ENCODE data around the gene SLC25A42. TPM values are rescaled to one million over a fixed set of nuclear protein-coding genes. Genes with fewer than 3 reads are reported as not detected.
"Not testable (repeated sequence)": the region's sequence is repeated elsewhere in the genome, so short reads cannot be mapped to it uniquely, and the experiment has no call there.

The SLC25A42 gene
- total RNA-seq, 1 experiment from 2014 or later: 6.2 TPM

DNA sequence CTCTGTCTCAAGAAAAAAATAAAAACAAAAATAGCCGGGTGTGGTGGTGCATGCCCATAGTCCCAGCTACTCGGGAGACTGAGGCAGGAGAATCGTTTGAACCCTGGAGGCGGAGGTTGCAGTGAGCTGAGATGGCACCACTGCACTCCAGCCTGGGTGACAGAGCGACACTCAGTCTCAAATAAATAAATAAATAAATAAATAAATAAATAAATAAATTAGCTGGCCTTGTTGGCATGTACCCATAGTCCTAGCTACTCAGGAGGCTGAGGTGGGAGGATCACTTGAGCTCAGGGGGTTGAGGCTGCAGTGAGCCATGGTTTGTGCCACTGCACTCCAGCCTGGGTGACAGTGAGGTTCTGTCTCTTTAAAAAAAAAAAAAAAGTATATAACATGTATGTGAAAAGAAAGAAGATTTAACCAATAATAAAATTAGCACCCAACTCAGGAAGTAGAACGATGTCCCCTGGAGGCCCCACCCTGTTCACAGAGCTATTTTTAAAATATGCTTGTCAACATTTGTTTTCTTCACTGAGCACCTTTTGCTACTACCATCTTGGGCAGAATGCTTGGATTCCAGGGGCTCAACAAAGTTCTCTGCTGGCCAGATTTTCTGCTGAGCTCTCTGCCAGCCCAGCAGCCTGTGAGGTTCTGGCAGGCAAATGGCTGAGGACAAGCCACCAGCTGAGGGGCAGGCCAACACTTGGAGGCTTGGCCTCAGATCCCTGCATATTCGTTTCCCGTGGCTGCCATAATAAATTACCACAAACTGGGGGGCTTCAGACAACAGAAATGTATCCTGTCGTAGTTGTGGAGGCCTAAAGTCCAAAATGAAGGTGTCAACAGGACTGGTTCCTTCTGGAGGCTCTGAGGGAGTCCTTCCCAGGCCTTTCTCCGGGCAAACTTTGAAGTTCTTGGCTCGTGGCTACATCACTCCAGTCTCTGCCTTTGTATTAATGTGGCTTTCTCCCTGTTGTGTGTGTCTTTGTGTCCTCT is 5.2 kb downstream of the SLC25A42 start:
- no peak for DNase-seq (ENCODE audit: low read depth)

DNA sequence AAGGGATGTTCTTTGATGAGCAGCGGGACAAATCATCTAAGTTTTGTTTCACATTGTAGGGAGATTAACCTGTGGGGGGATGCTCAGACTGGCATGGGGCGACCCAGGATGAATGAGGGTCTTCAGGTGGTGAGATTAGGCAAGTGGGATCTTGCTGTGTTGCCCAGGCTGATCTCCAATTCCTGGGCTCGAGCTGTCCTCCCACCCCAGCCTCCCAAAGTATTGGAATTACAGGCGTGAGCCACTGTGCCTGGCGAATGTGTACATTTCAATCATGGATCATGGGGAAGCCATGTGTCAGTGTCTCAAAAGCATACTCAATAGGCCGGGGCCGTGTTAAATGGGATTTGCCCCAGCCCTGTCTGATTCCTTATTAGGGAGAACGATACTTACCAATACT is 8.1 kb downstream of the SLC25A42 start:
- DNase-seq (ENCODE audit: low read depth): no peak

DNA sequence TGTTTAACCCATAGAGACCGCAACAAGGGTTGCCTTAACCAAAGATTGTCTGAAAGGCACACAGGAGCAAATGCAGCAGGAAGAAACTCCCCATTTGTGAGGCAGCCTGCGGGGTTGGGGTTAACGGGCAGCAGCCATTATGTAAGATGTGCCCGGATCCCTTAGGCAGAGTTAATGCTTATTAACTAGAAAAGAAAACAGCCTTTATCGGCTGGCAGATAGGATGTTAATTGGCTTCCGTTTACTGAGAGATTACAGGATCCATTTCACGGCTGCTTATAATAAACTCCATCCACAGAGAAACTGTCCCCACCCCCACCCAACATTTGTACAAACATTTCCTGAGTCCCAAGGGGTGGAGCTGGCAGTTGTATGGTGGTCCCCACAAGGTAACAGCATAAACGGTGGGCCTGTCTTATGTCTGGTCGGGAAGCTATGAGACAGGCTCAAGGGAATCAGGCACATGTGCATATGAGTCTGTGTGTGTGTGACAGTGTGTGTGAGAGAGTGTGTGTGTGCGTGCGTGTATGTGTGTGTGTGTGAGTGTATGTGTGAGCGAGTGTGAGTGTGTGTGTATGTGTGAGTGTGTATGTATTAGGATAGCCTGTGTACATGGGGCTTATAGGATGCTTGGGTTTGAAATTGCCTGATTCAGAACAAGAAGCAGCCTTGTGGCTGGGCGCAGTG is 10.5 kb downstream of the SLC25A42 start:
- DNase-seq (ENCODE audit: low read depth): no peak

DNA sequence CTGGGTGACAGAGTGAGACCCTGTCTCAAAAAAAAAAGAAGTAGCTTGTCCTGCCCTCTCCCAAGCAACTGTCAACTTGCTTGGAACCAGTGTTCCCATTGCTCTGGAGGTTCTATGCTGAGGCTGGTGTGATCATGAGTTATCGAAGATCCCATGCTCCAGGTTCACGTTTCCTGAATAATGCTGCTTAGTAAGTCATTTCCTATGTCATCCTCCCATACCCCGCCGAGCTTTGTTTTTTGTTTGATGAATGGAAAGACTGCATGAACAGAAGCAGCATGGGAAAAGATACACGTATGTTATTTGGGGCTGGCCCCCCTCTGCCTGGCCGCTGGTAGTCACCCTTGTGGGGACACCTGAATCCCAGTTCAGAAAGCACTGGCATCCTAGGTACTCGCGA is 11.3 kb downstream of the SLC25A42 start:
- DNase-seq (ENCODE audit: low read depth): no peak

DNA sequence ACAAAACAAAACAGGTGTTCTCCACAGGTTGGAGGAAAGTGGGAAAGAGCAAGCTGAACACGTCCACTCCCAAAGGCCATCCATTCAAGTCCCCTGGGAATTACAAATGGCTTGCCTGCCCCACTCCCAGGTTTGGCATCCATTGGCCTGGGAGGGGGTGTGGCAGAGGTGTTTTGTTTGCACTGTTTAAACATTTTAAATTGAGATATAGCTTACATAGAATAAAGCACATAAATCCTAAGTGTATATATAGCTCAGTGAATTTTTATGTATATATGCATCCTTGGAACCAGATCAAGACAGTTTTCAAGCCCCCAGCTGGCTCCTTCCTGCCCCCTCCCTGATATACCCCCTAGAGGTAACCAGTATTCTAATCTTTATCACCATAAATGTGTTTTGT is 12.7 kb downstream of the SLC25A42 start:
- DNase-seq (ENCODE audit: low read depth): no peak

DNA sequence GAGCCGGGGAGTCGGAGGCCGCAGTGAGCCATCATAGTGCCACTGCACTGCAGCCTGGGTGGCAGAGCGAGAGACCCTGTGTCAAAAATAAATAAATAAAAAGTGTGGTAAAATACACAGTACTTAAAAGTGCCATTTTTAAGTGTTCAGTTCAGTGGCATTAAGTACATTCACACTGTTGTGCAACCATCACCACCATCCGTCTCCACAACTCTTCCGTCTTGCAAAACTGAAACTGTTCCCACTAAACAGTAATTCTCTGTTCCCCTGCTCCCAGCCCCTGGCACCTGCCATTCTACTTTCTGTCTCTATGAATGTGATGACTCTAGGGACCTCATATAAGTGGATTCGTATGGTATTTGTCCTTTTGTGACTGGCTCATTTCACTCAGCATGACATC is 13.3 kb downstream of the SLC25A42 start:
- DNase-seq (ENCODE audit: low read depth): no peak

DNA sequence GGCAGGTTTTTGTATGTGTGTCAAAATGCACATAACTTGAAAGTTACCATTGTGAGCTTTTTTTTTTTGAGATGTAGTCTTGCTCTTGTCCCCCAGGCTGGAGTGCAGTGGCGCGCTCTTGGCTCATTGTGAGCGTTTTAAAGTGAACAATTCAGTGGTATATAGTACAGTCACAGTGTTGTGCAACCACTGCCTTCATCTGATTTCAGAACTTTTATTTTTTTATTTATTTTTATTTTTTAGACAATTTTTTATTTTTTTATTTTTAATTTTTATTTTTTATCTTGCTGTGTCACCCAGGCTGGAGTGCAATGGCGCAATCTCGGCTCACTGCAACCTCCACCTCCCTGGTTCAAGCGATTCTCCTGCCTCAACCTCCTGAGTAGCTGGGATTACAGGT is 15.0 kb downstream of the SLC25A42 start:
- DNase-seq (ENCODE audit: low read depth): no peak

DNA sequence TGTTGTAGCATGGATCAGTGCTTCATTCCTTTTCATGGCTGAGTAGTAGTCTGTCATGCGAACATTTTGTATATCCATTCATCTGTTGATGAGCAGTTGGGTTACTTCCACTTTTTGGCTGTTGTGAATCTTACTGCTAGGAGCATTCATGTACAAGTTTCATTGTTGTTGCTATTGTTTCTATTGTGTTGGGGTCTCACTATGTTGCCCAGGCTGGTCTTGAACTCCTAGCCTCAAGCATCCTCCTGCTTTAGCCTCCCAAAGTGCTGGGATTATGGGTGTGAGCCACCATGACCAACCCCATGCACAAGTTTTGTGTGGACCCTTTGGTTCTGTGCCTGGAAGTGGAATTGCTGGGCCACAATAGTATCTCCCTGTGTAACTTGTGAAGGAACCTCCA is 15.8 kb downstream of the SLC25A42 start:
- no peak for DNase-seq (ENCODE audit: low read depth)

DNA sequence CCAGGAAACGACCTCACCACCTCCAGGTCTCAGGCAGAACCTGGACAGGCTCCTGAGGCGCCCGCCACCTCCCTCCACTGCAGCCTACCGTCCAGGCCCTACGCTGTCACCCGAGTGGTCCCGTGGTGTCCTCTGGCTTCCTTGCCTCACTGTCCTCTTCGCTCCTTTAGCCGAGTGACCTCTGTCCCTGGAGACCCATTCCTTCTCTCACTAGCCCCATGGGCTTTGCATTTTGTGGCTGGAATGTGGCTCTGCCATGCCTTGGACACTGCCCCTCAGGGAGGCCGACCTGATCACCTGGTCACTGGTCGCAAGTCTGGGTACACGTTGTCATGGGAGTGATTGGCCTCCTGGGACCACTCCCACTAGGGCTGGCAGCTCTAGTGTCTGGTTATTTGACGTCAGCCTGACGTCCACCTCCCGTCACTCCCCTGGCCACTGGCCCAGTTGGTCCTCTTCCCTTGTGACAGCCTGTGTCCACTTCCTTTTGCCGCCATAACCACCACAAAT is 17.9 kb downstream of the SLC25A42 start:
- no peak for DNase-seq (ENCODE audit: low read depth)

DNA sequence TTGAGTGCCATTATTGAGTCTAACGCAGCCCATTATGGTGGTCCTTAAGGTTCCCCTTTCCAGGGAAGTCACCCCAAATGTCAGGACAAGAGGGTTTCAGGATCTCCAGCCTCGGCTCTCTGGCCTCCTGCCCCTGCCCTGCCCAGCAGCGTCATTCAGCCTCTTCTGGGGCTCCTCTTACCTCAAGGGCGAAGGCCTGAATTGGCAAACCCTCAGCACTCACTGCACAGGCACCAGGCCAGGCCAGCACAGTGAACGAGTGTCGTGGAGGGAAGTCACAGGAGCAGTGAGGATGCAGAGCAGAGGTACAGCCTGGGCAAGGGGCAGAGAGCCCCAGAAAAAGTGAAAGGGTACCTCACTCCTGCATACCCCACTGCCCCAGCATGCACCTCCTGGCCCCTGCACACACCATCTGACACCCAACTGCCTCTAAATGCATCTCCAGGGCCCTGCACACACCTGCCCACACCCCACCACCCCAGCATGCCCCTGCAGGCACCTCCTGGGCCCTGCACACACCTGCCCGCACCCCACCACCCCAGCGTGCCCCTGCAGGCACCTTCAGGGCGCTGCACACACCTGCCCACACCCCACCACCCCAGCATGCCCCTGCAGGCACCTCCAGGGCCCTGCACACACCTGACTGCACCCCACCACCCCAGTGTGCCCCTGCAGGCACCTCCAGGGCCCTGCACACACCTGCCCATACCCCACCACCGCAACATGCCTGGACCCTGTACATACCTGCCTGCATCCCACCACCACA is 19.8 kb downstream of the SLC25A42 start:
- no peak for DNase-seq (ENCODE audit: low read depth)

DNA sequence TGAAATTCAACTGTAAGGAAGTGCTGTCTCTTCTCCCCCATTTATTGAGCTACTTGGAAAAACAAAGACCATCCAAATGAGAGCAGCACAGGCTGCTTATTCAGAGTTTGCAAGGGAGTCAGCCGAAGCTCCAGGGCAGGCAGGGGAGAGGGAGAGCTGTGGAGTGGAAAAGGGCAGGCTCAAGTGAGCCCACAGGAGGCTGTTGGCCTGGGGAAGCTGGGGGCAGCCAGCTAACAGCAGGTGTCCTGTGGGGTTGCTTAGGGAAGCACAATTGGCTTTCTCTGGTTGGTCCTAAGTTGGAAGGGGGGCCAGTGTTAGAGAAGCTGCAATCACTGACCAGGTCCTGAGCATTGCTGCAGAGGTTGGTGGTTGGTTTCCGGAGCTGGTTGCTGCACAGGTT is 23.9 kb downstream of the SLC25A42 start:
- no peak for DNase-seq (ENCODE audit: low read depth)

DNA sequence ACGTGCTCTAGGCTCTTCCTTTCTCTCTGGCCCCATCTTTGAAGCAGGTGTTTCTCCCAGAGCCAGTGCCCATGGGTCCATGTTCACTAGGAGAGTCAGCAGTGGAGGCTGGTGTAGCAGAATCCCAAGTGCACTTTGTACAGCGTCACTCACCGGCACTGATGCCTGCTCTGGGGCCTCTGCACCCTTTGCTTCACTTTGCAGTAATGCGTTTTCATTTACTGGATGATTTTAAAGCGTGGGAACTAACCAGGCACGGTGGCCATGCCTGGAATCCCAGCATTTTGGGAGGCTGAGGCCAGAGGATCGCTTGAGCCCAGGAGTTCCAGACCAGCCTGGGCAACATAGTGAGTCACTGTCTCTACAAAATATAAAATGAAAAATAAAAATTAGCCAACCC is 30.7 kb downstream of the SLC25A42 start:
- no peak for DNase-seq (ENCODE audit: low read depth)

DNA sequence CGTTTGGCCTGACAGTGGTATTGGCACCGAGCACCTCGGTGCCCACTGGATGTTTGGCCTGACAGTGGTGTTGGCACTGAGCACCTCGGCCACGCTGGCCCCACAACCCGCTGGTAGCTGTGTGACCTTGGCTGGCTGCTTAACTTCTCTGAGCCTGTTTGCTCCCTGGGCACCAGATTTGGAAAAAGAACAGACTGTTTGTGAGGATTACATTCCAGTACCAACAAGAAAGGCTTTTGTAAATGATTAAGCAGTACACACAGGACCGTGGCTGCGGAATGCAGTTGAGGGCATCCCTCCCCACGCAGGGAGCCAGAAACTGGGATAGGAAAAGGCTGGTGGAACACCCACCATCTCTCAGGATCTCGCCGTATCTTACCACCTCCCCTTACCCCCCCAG is 31.9 kb downstream of the SLC25A42 start:
- no peak for DNase-seq (ENCODE audit: low read depth)

DNA sequence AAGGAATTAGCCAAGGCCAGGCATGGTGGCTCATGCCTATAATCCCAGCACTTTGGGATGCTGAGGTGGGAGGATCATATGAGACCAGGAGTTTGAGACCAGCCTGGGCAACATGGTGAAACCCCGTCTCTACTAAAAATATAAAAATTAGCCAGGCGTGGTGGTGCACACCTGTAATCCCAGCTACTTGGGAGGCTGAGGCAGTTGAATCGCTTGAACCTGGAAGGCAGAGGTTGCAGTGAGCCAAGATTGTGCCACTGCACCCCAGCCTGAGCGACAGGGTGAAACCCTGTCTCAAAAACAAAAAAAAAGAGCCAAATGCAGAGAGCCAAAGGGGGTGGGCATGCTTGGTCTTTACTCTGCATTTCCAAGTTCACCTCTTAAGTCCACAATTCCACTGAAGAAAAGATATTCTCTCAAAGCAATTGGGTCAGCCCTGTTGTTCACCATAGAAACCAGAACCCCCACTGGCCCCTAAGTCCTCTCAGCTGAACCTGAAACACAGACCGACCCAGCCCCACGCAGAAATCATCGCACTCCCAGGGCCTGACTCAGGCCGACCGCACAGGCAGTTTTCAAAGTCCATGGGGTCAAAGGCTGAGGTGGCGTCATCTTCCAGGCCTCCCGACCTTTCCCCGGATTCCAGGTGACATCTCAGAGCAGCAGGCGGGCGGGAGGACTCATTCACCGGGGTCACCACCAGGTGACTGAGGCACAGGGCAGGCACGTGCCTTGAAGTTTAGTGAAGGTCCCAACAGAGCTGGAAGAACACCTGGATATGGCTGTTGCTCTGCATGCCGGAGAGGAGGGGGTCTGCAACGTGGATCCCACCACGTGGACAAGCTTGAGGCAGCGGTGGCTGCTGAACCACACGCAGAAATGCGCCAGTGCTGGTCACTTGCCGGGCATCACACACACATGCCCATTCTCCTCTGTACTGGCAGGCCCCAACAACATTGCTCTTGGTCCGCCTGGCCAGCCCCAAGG is 33.1 kb downstream of the SLC25A42 start:
- DNase-seq (ENCODE audit: low read depth): no peak

DNA sequence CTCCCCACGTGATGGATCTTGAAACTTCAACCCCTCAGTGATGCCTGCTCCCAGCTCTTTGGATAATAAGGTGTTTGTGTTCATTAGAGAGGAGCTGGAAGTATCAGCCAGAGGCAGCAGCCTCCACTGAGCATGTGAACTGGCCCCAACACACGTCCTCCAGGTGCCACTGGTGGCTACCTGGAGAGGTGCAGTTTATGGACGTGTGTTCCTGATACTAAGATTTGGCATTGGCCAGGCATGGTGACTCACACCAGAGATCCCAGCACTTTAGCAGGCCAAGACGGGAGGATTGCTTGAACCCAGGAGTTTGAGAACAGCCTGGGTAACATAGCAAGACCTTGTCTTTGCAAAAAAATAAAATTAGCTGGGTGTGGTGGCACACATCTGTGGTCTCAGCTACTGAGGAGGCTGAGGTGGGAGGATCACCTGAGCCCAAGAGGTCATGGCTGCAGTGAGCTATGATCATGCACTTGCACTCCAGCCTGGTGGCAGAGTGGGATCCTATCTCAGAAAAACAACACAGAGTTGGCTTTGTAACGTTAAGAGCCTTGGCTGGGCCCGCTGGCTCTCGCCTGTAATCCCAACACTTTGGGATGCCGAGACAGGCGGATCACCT is 34.4 kb downstream of the SLC25A42 start:
- no peak for DNase-seq (ENCODE audit: low read depth)

DNA sequence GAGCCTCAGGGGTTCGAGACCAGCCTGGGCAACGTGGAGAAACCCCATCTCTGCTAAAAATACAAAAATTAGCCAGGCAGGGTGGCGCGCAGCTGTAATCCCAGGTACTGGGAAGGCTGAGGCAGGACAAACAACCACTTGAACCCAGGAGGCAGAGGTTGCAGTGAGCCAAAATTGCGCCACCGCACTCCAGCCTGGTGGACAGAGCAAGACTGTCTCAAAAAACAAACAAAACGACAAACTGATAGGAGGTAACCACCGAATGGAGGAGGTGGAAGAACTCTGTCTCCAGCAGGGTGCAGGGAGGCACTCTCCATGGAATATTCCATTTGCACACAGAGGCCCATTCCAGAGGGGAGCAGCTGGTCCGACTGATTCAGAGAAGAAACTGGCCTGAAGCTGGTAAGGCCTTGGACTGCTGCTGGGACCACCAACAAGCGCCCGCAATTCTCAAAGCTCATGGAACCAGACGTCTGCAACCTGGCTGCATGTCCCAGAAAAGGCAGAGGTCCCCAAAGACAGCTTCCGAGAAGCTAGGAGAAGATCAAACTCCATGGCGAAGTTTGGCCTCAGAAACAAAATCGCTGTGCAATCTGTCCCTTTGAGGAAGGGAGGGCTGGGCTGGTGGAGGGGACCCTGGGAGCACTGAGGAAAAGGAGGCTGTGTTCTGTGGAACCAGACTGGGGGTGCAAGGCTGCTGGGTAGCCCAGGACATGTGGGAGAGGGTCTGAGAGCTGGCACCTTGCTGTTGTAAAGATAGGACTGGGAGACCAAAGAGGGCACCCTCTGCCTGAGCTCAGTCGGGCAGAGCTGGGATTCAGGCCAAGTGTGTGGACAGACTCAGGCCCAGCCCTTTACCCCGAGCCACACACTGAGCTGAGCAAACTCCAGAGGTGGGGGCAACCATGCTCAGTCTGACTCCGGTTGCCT is 35.2 kb downstream of the SLC25A42 start:
- DNase-seq (ENCODE audit: low read depth): no peak

DNA sequence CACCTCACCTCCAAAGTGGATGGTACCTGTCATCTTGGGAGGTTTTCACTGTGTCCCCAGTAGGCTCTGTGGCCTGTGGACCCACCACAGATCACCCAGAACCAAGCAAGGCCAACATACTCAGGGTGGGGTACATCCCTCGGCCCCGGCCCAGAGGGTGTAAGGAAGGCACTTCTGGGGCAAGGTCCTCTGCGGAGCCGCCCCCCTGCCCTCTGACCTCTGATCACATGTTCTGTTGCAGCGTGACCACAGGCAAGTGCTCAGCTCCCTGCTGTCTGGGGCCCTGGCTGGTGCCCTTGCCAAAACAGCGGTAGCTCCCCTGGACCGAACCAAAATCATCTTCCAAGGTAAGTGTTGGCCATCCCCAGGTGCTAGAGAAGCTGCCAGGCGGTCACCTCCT is 37.7 kb downstream of the SLC25A42 start:
- no peak for DNase-seq (ENCODE audit: low read depth)

DNA sequence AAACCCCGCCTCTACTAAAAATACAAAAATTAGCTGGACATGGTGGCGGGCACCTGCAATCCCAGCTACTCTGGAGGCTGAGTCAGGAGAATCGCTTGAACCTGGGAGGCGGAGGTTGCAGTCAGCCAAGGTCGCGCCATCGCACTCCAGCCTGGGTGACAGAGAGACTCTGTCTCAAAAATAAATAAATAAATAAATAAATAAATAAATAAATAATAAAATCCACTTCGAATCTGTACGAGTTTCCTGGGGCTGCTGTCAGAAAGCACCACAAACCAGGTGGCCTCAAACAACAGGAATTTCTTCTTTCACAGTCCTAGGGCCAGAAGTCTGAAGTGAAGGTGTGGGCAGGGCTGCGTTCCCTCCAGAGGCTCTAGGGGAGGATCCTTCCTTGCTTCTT is 38.8 kb downstream of the SLC25A42 start:
- DNase-seq (ENCODE audit: low read depth): not testable (repeated sequence)

DNA sequence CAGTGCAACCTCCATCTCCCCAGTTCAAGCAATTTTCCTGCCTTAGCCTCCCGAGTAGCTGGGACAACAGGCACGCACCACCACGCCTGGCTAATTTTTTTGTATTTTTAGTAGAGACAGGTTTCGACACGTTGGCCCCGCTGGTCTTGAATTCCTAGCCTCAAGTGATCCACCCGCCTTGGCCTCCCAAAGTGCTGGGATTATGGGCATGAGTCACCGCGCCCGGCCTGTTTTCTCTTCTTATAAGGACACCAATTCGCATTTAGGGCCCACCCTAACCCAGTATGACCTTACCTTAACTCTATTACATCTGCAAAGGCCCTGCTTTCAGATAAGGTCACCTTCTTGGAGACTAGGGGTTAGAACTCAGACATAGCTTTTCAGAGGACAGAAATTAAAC is 39.4 kb downstream of the SLC25A42 start:
- no peak for DNase-seq (ENCODE audit: low read depth)
